Urinary bladder (tissue), 4 donors: ENCODE results near the gene RASGEF1C. TPM values are rescaled to one million over a fixed set of nuclear protein-coding genes. Genes with fewer than 3 reads are reported as not detected.

ENCODE experiments used
- DNase-seq: peaks from one replicate; pipeline ENCODE4 v3.0.0-alpha.2; 2015; ENCODE audit errors: extremely low spot score
- H3K27ac ChIP-seq: one replicate; pipeline ENCODE4 v1.5.1; 2013; ENCODE audit warnings: low read depth, mild to moderate bottlenecking, moderate library complexity
- H3K36me3 ChIP-seq: one replicate; pipeline ENCODE4 v1.6.1; 2013; ENCODE audit warnings: mild to moderate bottlenecking, moderate library complexity; ENCODE audit not compliant: insufficient read depth
- H3K4me1 ChIP-seq: one replicate; pipeline ENCODE4 v1.6.1; 2013; ENCODE audit warnings: mild to moderate bottlenecking, moderate library complexity; ENCODE audit not compliant: insufficient read depth
- H3K4me3 ChIP-seq: one replicate; pipeline ENCODE4 v1.5.1; 2013; ENCODE audit warnings: low read depth, low read length
- WGBS: extraction: QIAGEN DNeasy Blood & Tissue Kit; methylation state at CpG from one replicate; pipeline ENCODE4 v1.1.7; 2013; 5-methylcytosine and 5-hydroxymethylcytosine counted together
- polyA plus RNA-seq: library from polyadenylated mRNA; stranded (reverse); fragments of 200-250 nt; gene quantifications from one replicate; pipeline ENCODE4 v1.2.3, GENCODE V29; 2013
- total RNA-seq: library from RNA; depleted of rRNA; stranded (reverse); fragments of >200 nt; gene quantifications from one replicate; pipeline ENCODE4 v1.2.3, GENCODE V29; 2014
- donor health status: healthy with polysubstance abuse.
- donor health status: healthy.

RASGEF1C gene
- total and polyA plus RNA-seq, 2 donors = 0.69 to 1.1 TPM

- DNase-seq = no peak
- Histone ChIP-seq H3K4me3 (no peak overlapping the region), H3K36me3 (no peaks in the 10 kb centered on the region), H3K27ac (no peak overlapping the region), H3K4me1 (no peaks in the 10 kb centered on the region)
- 81% methylated on average over 11 of the region's 11 CpGs for WGBS
These were observed 28.2 kb downstream of the RASGEF1C start for GRCh38 chr5:180180846-180181245.

DNA sequence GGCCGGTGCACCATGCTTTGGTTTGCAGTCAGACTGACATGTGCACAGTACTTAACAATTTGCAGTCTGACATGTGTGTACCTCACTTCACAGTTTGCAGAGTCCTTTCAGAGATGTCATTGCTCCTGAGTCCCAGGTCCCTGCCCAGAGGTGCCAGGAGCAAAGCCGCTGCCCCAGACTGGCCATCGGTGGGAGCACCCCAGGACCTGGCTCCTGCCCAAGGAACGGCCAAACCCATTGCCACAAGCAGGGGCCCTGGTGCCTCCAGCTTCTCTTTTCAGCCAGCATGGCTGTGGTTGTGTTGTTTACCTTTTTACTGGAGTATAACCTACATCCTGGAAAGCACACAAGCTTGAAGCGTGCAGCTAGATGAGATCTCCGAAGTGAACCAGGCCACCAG, 28.6 kb downstream of the RASGEF1C start:
- DNase-seq = no peak
- 54% methylated on average over 6 of the region's 6 CpGs for WGBS
- Histone ChIP-seq H3K36me3 (no peaks in the 10 kb centered on the region), H3K4me3 (no peak overlapping the region), H3K27ac (no peak overlapping the region), H3K4me1 (no peaks in the 10 kb centered on the region)

DNA sequence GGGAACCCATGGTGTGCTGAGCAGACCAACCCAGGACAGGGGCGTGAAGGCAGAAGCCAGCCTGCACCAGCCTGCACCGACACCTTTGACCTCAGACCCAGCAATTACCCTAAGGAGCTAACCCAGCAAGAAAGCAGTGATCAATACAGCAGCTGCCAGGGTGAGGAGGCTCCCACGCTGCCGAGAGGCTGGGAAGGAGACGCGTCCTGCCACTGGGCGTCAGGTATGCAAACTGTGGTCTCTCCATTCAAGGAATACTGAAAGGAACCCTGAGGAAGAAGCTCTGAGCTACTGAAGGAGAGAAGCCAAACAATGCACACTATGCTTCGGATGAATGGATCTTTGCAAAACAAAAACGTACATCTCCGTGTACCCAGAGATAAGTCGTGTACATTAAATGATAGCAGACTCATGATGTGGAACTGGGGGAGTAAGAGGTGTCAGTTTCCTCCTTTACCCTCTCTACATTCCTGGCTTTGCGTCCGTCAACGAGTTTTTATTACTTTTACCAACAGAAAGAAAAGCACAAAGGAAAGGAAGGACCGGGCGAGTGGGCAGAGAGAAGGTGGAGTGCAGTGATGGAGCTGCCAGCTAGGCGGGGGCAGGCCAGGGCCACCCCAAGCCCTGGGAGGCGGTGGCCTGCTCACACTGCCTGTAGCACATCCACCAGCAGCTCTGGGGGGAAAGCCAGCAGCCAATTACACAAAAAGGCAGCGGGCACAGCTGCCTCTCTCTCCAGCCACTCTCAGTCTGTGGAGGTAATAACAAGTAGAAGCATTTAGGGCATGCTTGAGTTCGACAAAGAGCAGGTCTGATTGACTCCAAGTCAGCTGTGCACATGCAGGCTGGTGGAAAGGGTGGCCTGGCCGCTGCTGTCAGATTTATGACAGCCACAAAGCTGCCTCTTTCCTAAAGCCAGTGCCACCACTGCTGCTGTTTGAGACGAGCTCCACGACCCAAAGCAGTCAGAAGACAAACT, 29.3 kb downstream of the RASGEF1C start:
- WGBS = 54% methylated on average over 23 of the region's 23 CpGs
- Histone ChIP-seq H3K4me1 (no peaks in the 10 kb centered on the region), H3K4me3 (no peak overlapping the region), H3K27ac (no peak overlapping the region), H3K36me3 (no peaks in the 10 kb centered on the region)
- no peak for DNase-seq

DNA sequence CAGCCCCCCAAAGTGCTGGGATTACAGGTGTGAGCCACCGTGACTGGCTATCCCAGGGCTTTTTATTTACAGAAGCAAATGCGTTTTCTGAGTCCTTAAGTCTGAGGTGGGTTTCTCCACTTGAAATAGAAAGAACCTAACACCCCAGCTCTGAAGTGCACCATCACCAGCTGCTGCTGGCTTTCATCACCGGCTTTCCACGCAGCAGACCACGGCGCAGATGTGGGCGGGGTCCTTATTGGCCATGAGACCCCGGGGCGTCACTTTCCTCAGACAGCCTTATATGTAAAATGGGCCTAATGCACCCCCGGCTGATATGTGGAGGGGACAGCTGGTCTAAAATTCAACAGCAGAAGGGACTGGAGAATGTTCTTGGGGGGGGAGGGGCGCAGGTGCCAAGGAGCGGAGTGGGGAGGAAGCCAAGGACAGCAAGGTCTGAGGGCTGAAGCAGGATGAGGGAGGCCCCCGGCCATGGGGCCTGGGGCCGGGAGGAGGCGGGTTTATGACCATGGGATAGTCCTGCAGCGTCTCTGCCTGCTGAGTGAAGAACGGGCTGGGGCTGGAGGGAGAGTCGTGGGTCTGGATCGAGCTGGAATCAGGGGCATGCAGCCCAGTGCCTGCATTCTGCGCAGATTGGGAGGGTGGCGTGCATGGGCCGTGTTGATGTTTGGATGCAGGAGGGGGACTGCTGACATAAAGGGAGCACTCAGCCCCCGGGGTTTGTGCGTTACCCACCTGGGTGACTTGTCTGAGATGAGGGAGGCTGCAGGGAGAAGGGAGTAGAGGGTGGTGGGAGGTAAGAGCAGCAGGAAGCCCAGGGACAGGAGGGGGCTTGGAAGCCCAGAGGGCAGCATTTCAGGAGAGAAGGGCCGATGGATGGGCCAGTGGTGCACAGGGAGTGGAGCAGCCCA, 30.2 kb downstream of the RASGEF1C start:
- Histone ChIP-seq H3K4me1 (no peaks in the 10 kb centered on the region), H3K27ac (no peak overlapping the region), H3K4me3 (no peak overlapping the region), H3K36me3 (no peaks in the 10 kb centered on the region)
- no peak for DNase-seq
- 69% methylated on average over 25 of the region's 25 CpGs for WGBS

- Histone ChIP-seq H3K27ac (no peak overlapping the region), H3K36me3 (no peaks in the 10 kb centered on the region), H3K4me1 (no peaks in the 10 kb centered on the region), H3K4me3 (no peak overlapping the region)
- WGBS = 96% methylated on average over 8 of the region's 8 CpGs
- no peak for DNase-seq
These were observed 32.8 kb downstream of the RASGEF1C start for GRCh38 chr5:180176191-180176590.

DNA sequence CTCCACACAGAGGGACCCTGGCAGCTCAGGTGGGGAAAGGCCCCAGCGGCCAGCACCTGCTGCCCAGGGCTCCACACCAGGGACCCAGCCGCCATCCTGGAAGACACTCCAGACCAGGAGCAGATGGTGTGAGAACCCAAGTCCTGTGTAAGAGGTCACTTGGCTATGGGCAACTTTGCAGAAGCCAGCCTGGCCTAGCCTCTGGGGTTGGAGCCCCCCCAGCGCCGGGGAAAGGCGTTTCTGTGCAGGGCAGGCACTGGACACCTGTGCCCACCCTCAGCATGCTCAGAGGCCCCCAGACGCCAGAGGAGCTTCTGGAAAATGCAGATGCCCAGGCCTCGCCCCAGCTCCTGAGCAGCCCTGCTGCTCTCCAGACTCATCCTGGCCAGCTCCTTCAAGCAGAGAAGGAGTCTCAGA, 34.0 kb downstream of the RASGEF1C start:
- 93% methylated on average over 7 of the region's 7 CpGs for WGBS
- no peaks in the 10 kb centered on the region for H3K36me3 ChIP-seq
- no peak for DNase-seq
- H3K4me1 ChIP-seq = no peaks in the 10 kb centered on the region
- H3K27ac ChIP-seq = no peak overlapping the region
- no peak overlapping the region for H3K4me3 ChIP-seq

- no peak overlapping the region for H3K27ac ChIP-seq
- WGBS = 88% methylated on average over 12 of the region's 12 CpGs
- H3K36me3 ChIP-seq = no peaks in the 10 kb centered on the region
- no peak overlapping the region for H3K4me3 ChIP-seq
- H3K4me1 ChIP-seq = no peaks in the 10 kb centered on the region
- no peak for DNase-seq
These were observed 34.4 kb downstream of the RASGEF1C start for GRCh38 chr5:180174587-180174972.

- Histone ChIP-seq H3K4me3 (no peak overlapping the region), H3K36me3 (no peaks in the 10 kb centered on the region), H3K27ac (no peak overlapping the region), H3K4me1 (no peaks in the 10 kb centered on the region)
- no peak for DNase-seq
- WGBS = 71% methylated on average over 27 of the region's 27 CpGs
These were observed 35.0 kb downstream of the RASGEF1C start for GRCh38 chr5:180173875-180174586.

DNA sequence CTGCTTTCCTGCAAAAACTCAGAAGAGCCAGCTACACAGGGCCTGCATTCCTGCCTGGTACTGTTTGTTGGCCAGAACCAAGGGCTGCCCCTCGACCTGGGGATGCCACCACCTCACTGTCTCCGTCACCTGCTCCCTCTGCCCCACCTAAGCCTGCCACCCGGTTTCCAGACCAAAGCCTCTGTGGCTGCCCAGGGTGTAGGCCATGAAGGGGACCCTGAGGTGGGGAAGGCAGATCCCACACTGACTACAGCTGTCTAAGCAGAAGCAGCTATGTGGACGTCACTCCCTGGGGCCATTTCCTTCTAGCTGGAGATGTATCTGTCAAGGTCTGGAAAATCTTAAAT, 35.8 kb downstream of the RASGEF1C start:
- Histone ChIP-seq H3K4me1 (no peaks in the 10 kb centered on the region), H3K36me3 (no peaks in the 10 kb centered on the region), H3K4me3 (no peak overlapping the region), H3K27ac (no peak overlapping the region)
- no peak for DNase-seq
- WGBS = 82% methylated on average over 4 of the region's 4 CpGs

DNA sequence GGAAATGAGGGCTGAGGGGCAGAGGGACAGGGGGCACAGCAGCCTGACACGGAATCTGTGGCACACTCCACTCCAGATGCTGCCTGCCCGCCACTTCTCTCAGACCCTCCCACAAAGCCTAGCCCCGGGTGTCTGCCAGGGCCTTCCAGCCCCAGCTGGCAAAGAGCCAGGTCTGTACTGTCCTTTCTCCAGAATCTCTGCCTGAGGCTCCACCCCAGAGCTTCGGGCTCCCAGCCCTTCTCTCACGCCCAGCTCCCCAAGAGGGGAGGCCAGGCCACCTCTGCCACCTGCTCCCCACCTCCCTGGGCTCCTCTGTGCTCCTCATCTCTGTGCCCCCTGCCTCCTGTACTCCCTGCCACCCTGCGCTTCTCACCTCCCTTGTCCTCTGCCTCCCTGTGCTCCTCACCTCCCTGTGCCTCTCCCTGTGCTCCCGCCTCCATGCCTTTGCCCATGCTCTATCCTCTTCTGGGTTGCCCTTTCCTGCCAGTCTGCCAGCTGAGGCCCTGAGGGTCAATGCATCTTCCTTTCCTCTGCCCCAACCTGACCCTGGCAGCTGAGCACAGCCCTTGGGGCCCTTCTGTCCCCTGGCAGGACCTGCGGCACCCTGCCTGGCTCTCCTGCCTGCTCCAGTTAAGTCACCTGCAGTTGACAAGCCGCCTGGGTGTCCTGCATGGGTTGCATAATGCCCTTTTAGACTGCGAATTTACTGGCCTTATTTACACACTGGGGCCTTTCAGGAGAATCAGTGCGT, 36.4 kb downstream of the RASGEF1C start:
- Histone ChIP-seq H3K36me3 (no peaks in the 10 kb centered on the region), H3K27ac (no peak overlapping the region), H3K4me3 (no peak overlapping the region), H3K4me1 (no peaks in the 10 kb centered on the region)
- 57% methylated on average over 11 of the region's 11 CpGs for WGBS
- no peak for DNase-seq

- Histone ChIP-seq H3K27ac (no peak overlapping the region), H3K4me3 (no peak overlapping the region), H3K36me3 (no peaks in the 10 kb centered on the region), H3K4me1 (no peaks in the 10 kb centered on the region)
- 95% methylated on average over 14 of the region's 14 CpGs for WGBS
- no peak for DNase-seq
These were observed 37.4 kb downstream of the RASGEF1C start for GRCh38 chr5:180171568-180172094.

- Histone ChIP-seq H3K4me1 (no peaks in the 10 kb centered on the region), H3K27ac (no peak overlapping the region), H3K36me3 (no peaks in the 10 kb centered on the region), H3K4me3 (no peak overlapping the region)
- WGBS = 86% methylated on average over 19 of the region's 19 CpGs
- DNase-seq = no peak
These were observed 38.0 kb downstream of the RASGEF1C start for GRCh38 chr5:180170810-180171567.
